Measurements from ENCODE around the gene ARID5B.

Gene ARID5B

GRCh38 chr10:61871487-61871886 is 30.0 kb upstream of the ARID5B start:
- DNase-seq (no peak), ATAC-seq (ENCODE audit: insufficient read depth, low read depth) (no peak)
- no peaks in the 10 kb centered on the region for H3K9me3 ChIP-seq (ENCODE audit: insufficient read depth, low read length, severe bottlenecking)
- H3K9ac ChIP-seq (ENCODE audit: low read depth, low read length): no peak overlapping the region
- no peaks in the 10 kb centered on the region for H3K27me3 ChIP-seq (ENCODE audit: insufficient read depth, low read length, poor library complexity)
- TF ChIP-seq CTCF (IDR thresholded peaks at IDR 0.05; ENCODE audit: borderline replicate concordance, extremely low read depth, low read length, poor library complexity, severe bottlenecking) (no peak), EZH2 (IDR thresholded peaks at IDR 0.05; ENCODE audit: borderline replicate concordance, low read depth, low read length, severe bottlenecking) (no peak)
- H3K4me2 ChIP-seq (ENCODE audit: insufficient read depth, low read length): no peak overlapping the region
- H3K4me1 ChIP-seq (ENCODE audit: insufficient read depth, low read length): no peaks in the 10 kb centered on the region
- H3K27ac ChIP-seq (ENCODE audit: low read length): no peak overlapping the region
- H2AFZ ChIP-seq (ENCODE audit: low read depth, low read length): no peak overlapping the region
- no peaks in the 10 kb centered on the region for H3K36me3 ChIP-seq (ENCODE audit: insufficient read depth, low read length)
- no peaks in the 10 kb centered on the region for H4K20me1 ChIP-seq (ENCODE audit: insufficient read depth, low read length)
- H3K4me3 ChIP-seq (ENCODE audit: low read depth in 1 of 2, low read length in 2 of 2): no peak overlapping the region
- H3K79me2 ChIP-seq (ENCODE audit: insufficient read depth, low read length): no peaks in the 10 kb centered on the region

- DNase-seq (no peak), ATAC-seq (ENCODE audit: insufficient read depth, low read depth) (no peak)
- Histone ChIP-seq H4K20me1 (ENCODE audit: insufficient read depth, low read length) (no peaks in the 10 kb centered on the region), H3K27ac (ENCODE audit: low read length) (no peak overlapping the region), H3K9me3 (ENCODE audit: insufficient read depth, low read length, severe bottlenecking) (no peaks in the 10 kb centered on the region), H3K36me3 (ENCODE audit: insufficient read depth, low read length) (no peaks in the 10 kb centered on the region), H3K4me2 (ENCODE audit: insufficient read depth, low read length) (no peak overlapping the region), H2AFZ (ENCODE audit: low read depth, low read length) (no peak overlapping the region), H3K9ac (ENCODE audit: low read depth, low read length) (no peak overlapping the region), H3K27me3 (ENCODE audit: insufficient read depth, low read length, poor library complexity) (no peaks in the 10 kb centered on the region), H3K79me2 (ENCODE audit: insufficient read depth, low read length) (no peaks in the 10 kb centered on the region), H3K4me1 (ENCODE audit: insufficient read depth, low read length) (no peaks in the 10 kb centered on the region), H3K4me3 (ENCODE audit: low read depth in 1 of 2, low read length in 2 of 2) (no peak overlapping the region)
- no peak for TF ChIP-seq EZH2 (IDR thresholded peaks at IDR 0.05; ENCODE audit: borderline replicate concordance, low read depth, low read length, severe bottlenecking)
- no peak for TF ChIP-seq CTCF (IDR thresholded peaks at IDR 0.05; ENCODE audit: borderline replicate concordance, extremely low read depth, low read length, poor library complexity, severe bottlenecking)
Observed at GRCh38 chr10:61877887-61878739, 23.4 kb upstream of the ARID5B start.

- H3K4me3 ChIP-seq (ENCODE audit: low read depth in 1 of 2, low read length in 2 of 2): no peak overlapping the region
- H3K36me3 ChIP-seq (ENCODE audit: insufficient read depth, low read length): no peaks in the 10 kb centered on the region
- H4K20me1 ChIP-seq (ENCODE audit: insufficient read depth, low read length): no peaks in the 10 kb centered on the region
- no peaks in the 10 kb centered on the region for H3K79me2 ChIP-seq (ENCODE audit: insufficient read depth, low read length)
- TF ChIP-seq CTCF (IDR thresholded peaks at IDR 0.05; ENCODE audit: borderline replicate concordance, extremely low read depth, low read length, poor library complexity, severe bottlenecking) (no peak), EZH2 (IDR thresholded peaks at IDR 0.05; ENCODE audit: borderline replicate concordance, low read depth, low read length, severe bottlenecking) (no peak)
- H2AFZ ChIP-seq (ENCODE audit: low read depth, low read length): no peak overlapping the region
- ATAC-seq (ENCODE audit: insufficient read depth, low read depth) (no peak), DNase-seq (no peak)
- no peaks in the 10 kb centered on the region for H3K27me3 ChIP-seq (ENCODE audit: insufficient read depth, low read length, poor library complexity)
- no peaks in the 10 kb centered on the region for H3K4me1 ChIP-seq (ENCODE audit: insufficient read depth, low read length)
- H3K4me2 ChIP-seq (ENCODE audit: insufficient read depth, low read length): no peak overlapping the region
- no peak overlapping the region for H3K9ac ChIP-seq (ENCODE audit: low read depth, low read length)
- H3K9me3 ChIP-seq (ENCODE audit: insufficient read depth, low read length, severe bottlenecking): no peaks in the 10 kb centered on the region
- no peak overlapping the region for H3K27ac ChIP-seq (ENCODE audit: low read length)
Observed at GRCh38 chr10:61878740-61879068, 22.8 kb upstream of the ARID5B start.
